SIG-M5 treated with dmso at 0.1 percent for 504 hours (cell line): ENCODE data around the gene TRNAU1AP.
"Not testable (repeated sequence)": the region's sequence is repeated elsewhere in the genome, so short reads cannot be mapped to it uniquely, and the experiment has no call there.

Experiments
- DNase-seq: peaks from one replicate; lab custom pipeline; 2025; ENCODE audit not compliant: unreplicated experiment; lab: John Stamatoyannopoulos, UW

Gene TRNAU1AP

DNA sequence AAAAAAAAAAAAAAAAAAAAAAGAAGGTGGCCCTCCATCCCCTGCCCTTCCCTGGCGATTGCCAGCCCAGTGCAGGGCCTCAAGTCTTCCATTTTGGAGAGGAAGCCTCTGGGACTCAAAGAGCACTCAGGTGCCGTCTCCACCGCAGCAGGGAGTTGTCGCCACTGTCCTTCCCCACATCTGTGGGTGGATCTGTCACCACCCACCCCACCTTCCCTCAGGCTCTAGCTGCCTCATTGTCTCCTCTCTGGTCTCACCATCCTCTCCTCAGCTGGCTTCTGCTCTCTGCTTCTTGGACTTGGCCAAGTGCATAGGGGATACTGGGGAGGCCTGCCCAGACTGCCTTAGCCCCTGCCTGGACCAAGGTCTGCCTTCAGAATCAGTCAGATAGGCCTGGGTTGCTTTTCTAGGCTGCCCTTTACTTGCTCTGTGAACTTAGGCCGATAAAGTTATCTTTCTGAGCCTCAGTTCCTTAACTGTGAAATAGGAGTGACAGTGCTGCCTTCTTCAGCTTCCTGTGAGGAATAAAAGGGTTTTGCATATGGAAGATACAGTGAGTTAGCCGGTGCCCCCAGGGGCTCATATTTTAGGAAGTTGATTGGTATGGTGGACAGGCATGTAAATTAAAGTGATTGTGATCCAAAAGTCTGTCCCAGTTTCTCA is 31.3 kb upstream of the TRNAU1AP start:
- DNase-seq, result no peak

DNA sequence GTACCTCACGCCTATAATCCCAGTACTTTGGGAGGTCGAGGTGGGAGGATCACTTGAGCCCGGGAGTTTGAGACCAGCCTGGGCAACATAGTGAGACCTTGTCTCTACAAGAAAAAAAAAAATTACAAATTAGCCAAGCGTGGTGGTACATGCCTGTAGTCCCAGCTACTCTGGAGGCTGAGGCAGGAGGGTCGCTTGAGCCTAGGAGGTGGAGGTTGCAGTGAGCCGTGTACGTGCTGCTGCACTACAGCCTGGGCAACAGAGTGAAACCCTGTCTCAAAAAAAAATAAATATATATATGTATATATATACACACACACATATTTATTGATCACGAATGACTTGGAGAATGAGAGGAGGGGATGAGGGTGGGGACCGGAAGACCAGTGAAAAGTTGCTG is 30.3 kb upstream of the TRNAU1AP start:
- DNase-seq, result not testable (repeated sequence)

GRCh38 chr1:28525002-28525642 is 27.8 kb upstream of the TRNAU1AP start:
- DNase-seq, result not testable (repeated sequence)

- peak; percentile 62 for DNase-seq
Measured at GRCh38 chr1:28526886-28527285, 26.0 kb upstream of the TRNAU1AP start.

DNA sequence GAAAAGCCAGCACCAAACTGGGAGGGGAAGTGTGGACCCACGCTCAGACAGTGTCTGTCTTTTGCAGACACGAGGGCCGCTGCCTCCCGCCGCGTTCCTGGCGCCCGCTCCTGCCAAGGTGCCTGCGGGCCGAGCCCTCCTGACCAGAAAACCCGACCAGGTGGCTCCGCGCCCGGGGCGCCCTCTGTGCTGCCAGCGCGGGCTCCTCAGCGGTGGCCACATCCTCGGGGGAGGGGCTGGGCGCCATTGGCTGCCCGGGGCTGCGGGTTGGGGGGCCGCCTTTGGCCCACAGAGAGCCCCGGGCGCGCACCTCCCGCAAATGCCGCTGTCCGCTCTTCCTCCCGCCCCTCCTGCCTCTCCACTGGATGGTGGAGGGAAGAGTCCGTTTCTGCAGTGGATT is 22.4 kb upstream of the TRNAU1AP start:
- DNase-seq, result no peak

DNA sequence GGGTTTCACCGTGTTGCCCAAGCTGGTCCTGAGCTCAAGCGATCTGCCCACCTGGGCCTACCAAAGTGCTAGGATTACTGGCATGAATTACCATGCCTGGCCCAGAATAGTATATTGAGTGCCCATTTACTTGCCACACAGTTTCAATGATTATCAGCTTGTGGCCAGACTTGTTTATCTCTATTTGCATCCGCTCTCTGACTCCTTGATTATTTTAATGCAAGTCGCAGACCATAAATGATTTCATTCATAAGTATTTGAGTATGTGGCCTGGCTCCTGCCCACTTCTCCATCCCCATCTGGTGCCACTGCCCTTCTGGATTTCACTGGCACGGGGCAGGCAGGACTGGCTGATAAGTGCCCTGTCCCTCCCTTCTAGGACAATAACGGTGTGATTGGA is 18.2 kb upstream of the TRNAU1AP start:
- DNase-seq, result no peak

DNA sequence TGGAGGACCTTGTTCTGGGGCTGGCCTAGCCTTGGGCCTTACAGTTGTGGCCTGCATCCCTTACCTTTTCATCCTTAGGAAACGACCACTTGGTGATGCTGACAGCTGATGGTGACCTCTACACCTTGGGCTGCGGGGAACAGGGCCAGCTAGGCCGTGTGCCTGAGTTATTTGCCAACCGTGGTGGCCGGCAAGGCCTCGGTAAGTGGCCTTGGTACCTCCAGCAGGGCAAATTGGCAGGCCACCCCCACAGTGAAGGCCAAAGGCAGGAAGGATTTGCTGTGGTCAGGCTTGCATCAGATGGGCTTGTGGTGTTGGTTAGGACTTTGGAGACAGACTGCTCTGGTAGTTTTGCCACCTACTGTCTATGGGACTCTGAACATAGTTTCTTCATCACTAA is 17.7 kb upstream of the TRNAU1AP start:
- no peak for DNase-seq

GRCh38 chr1:28537457-28538199 is 15.3 kb upstream of the TRNAU1AP start:
- no peak for DNase-seq

DNA sequence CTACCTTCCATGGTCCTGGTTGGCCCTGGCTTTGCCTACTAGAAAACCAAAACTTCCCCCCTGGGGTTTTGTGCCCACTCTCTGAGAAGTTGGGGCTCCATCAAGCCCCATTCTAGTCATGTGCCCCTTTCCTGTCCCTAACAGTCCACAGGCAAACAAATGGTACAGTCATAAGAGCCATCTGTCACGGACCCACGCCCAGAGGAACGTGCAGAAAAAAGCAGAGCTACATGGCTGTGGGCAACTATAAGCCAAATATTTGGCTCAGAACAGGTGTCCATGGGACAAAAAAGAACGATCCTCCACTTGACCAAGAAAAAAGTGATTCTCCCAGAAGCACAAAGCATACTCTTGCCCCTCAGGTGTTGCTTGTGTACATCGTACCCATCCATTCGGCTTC is 14.6 kb upstream of the TRNAU1AP start:
- DNase-seq, result no peak

GRCh38 chr1:28540651-28541050 is 12.2 kb upstream of the TRNAU1AP start:
- no peak for DNase-seq

- DNase-seq, result not testable (repeated sequence)
Measured at GRCh38 chr1:28541414-28542015, 11.4 kb upstream of the TRNAU1AP start.

DNA sequence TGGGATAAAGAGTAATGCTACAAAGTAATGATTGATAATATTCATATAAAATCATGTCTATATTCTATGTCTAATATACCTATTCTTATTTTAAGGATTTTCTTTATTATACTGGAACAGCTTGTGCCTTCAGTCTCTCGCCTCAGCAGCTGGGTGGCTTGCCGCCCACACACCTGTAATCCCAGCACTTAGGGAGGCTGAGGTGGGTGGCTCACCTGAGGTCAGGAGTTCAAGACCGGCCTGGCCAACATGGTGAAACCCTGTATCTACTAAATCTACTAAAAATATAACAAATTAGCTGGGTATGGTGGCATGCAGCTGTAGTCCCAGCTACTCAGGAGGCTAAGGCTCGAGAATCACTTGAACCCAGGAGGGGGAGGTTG is 7.6 kb upstream of the TRNAU1AP start:
- DNase-seq, result no peak

DNA sequence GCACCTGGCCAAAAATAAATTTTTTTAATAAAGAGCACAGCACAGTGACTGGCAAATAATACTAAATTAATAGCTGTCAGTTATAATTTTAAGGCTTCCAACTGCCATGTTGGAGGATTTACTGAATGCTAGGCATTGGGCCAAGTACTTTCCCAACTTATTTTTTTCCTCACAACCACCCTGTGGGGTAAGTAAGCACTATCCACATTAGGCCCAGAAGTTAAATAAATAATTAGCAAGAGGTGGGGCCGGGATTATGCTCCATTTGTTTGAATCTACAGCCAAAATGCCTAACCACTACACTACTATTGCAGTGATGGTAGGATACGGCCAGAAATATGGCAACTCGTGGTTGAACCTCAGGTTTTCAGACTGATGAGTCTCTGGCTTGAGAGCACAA is 4.6 kb upstream of the TRNAU1AP start:
- no peak for DNase-seq

- no peak for DNase-seq
Measured at GRCh38 chr1:28551381-28551780, 1.5 kb upstream of the TRNAU1AP start.

GRCh38 chr1:28560886-28561285 is 8.0 kb downstream of the TRNAU1AP start:
- no peak for DNase-seq

GRCh38 chr1:28564310-28564709 is 11.4 kb downstream of the TRNAU1AP start:
- no peak for DNase-seq

GRCh38 chr1:28565040-28565439 is 12.2 kb downstream of the TRNAU1AP start:
- no peak for DNase-seq

DNA sequence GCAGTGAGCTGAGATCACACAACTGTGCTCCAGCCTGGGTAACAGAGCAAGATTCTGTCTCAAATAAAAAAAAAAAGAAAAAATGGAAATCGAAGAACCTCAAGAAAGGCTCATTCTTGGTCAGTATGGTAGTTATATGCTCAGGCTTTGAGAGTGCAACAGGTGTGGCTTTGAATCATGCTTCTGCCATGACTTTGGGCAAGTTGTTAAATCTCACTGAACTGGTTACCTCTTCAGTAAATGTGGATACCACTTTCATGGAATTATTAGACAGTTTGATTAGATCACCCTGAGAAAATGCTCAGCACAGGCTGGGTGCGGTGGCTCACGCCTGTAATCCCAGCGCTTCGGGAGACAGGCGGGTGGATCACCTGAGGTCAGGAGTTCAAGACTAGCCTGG is 12.8 kb downstream of the TRNAU1AP start:
- DNase-seq, result no peak

DNA sequence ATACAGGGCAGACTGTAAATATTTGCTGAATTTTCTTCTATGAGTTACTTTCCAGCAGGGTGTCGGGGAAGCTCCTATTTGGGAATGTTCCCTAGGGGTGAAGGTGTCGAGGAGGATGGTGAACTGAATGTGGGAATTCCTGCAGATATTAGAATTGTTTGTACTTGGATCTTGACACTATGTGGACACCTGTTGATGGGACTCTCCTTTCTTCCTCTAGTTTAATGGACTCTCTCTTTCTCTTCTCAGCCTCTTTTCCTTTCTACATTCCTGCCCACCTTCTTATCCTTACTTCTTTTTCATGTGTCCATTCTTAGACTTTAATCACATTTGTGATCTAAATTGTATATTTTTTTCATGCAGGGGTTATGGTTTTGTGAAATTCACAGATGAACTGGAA is 14.0 kb downstream of the TRNAU1AP start:
- no peak for DNase-seq

DNA sequence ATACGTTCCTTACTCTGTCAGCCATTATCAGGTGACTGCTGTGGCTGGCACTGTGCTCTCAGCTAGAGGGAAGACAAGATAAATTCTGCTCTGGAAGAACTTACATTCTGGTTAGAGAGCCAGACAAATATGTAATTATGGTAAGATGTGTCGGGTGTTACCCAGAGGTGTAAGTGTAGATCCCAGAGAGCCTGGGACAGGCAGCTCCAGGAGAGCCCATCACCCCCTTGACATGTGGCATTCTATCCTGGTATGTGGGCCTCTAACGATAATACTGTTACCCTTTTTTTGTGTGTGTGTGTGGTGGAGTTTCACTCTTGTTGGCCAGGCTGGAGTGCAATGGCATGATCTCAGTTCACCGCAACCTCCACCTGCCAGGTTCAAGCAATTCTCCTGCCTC is 19.0 kb downstream of the TRNAU1AP start:
- DNase-seq, result no peak

DNA sequence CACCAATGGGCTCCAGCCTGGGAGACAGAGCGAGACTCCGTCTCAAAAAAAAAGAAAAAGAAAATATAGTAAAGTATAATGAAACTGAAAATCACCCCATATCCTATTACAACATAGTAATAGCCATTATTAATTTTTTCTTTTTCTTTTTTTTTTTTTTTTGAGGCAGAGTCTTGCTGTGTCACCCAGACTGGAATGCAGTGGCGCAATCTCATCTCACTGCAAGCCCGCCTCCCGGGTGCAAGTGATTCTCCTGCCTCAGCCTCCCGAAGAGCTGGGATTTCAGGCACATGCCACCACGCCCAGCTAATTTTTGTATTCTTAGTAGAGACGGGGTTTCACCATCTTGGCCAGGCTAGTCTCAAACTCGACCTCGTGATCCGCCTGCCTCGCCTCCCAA is 20.0 kb downstream of the TRNAU1AP start:
- not testable (repeated sequence) for DNase-seq

GRCh38 chr1:28573564-28573963 is 20.7 kb downstream of the TRNAU1AP start:
- no peak for DNase-seq
